ENCODE results near the gene MAT2B.

The MAT2B gene

GRCh38 chr5:163562071-163562470 lies 56.7 kb downstream of the MAT2B start:
- no peak for DNase-seq

- no peak for DNase-seq
Measured at GRCh38 chr5:163563112-163563511, 57.7 kb downstream of the MAT2B start.

GRCh38 chr5:163563880-163564279 lies 58.5 kb downstream of the MAT2B start:
- no peak for DNase-seq

DNA sequence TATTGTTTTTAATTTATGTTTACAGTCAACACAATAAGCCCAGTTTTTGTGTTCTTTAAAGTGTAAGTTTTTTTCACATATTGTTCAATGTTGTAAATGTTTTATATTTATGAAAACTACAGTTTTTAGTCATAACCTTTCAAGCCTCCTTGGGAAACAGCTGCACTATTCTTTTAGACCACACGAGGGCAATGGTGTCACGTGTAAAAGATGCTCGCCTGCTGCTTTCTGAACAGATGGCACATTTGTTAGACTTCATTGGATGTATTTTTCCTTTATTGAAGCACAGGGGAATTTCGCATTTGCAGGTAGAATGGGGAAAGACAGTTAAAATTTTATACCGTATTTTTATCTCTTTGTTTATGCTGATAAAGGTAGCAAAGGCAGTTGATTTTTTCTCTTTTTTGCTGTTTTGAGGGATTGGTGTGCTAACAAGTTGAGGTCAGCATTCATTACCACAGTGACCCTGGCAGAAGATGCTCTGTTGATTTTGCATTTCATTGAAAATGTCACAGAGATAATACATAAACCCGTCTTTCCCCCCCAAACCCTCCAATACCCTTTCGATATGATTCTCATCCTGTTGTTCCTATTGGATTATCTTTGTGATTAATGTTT lies 59.0 kb downstream of the MAT2B start:
- DNase-seq: no peak

DNA sequence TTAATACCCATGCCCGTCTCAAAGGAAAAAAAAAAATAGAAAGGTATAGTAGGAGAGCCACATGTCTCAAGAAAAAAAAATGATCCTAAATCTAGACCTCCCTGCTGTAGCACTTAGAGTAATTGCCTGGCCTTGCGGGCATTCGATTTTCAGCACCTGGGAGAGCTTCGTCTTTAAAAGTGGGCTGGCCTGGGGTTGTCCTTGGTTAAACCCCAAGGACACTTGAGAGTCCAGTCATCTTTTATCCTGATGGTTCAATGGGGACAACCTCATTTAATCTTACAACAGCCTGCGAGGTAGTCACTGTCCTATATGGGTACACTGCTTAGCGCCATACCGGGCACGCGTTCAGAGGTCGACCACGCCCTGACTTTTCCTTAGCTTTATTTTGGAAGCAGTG lies 60.1 kb downstream of the MAT2B start:
- no peak for DNase-seq

- no peak for DNase-seq
Measured at GRCh38 chr5:163565931-163566608, 60.7 kb downstream of the MAT2B start.

- DNase-seq: no peak
Measured at GRCh38 chr5:163566678-163567077, 61.3 kb downstream of the MAT2B start.

- no peak for DNase-seq
Measured at GRCh38 chr5:163567811-163568210, 62.4 kb downstream of the MAT2B start.
